ENCODE data around the gene PRPSAP1.

The PRPSAP1 gene

GRCh38 chr17:76277300-76278267 lies 76.1 kb downstream of the PRPSAP1 start (continued):
- no peak for TF ChIP-seq ZNF214 (tag by site-specific recombination; IDR thresholded peaks at IDR 0.05; ENCODE audit: borderline replicate concordance)
- TF ChIP-seq FEZF1 (tag by site-specific recombination; IDR thresholded peaks at IDR 0.05) = no peak
- 0 out of 2 replicates have a peak, but pooled peaks have one; percentile 60 for TF ChIP-seq ZNF169 (tag by site-specific recombination; IDR thresholded peaks at IDR 0.05)
- TF ChIP-seq ZNF223 (tag by site-specific recombination; IDR thresholded peaks at IDR 0.05) = no peak
- no peak for TF ChIP-seq ZNF324 (tag by site-specific recombination; IDR thresholded peaks at IDR 0.05)
- TF ChIP-seq, protein P1, sequence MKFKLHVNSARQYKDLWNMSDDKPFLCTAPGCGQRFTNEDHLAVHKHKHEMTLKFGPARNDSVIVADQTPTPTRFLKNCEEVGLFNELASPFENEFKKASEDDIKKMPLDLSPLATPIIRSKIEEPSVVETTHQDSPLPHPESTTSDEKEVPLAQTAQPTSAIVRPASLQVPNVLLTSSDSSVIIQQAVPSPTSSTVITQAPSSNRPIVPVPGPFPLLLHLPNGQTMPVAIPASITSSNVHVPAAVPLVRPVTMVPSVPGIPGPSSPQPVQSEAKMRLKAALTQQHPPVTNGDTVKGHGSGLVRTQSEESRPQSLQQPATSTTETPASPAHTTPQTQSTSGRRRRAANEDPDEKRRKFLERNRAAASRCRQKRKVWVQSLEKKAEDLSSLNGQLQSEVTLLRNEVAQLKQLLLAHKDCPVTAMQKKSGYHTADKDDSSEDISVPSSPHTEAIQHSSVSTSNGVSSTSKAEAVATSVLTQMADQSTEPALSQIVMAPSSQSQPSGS (tag by site-specific recombination; IDR thresholded peaks at IDR 0.05; ENCODE audit: low read depth) = no peak
- no peak for TF ChIP-seq ZNF510 (tag by site-specific recombination; IDR thresholded peaks at IDR 0.05; ENCODE audit: insufficient replicate concordance)
- no peak for TF ChIP-seq ZNF660 (tag by site-specific recombination; IDR thresholded peaks at IDR 0.05)
- TF ChIP-seq ZNF302 (tag by site-specific recombination; IDR thresholded peaks at IDR 0.05; ENCODE audit: low read depth) = no peak
- TF ChIP-seq, protein P2, sequence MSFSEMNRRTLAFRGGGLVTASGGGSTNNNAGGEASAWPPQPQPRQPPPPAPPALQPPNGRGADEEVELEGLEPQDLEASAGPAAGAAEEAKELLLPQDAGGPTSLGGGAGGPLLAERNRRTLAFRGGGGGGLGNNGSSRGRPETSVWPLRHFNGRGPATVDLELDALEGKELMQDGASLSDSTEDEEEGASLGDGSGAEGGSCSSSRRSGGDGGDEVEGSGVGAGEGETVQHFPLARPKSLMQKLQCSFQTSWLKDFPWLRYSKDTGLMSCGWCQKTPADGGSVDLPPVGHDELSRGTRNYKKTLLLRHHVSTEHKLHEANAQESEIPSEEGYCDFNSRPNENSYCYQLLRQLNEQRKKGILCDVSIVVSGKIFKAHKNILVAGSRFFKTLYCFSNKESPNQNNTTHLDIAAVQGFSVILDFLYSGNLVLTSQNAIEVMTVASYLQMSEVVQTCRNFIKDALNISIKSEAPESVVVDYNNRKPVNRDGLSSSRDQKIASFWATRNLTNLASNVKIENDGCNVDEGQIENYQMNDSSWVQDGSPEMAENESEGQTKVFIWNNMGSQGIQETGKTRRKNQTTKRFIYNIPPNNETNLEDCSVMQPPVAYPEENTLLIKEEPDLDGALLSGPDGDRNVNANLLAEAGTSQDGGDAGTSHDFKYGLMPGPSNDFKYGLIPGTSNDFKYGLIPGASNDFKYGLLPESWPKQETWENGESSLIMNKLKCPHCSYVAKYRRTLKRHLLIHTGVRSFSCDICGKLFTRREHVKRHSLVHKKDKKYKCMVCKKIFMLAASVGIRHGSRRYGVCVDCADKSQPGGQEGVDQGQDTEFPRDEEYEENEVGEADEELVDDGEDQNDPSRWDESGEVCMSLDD (tag by site-specific recombination; IDR thresholded peaks at IDR 0.05) = no peak; the same call in 1 of the 2 replicates
- peak; percentile 57; the same call in 1 of the 2 replicates for TF ChIP-seq ZNF621 (tag by site-specific recombination; IDR thresholded peaks at IDR 0.05)
- TF ChIP-seq ZSCAN16 (tag by site-specific recombination; IDR thresholded peaks at IDR 0.05) = no peak
- TF ChIP-seq ZNF658 (tag by site-specific recombination; IDR thresholded peaks at IDR 0.05) = 0 out of 2 replicates have a peak, but pooled peaks have one; percentile 41
- peak; percentile 46; the same call in 1 of the 2 replicates for TF ChIP-seq KLF9 (tag by site-specific recombination; IDR thresholded peaks at IDR 0.05; ENCODE audit: low read depth)
- TF ChIP-seq ZNF391 (tag by site-specific recombination; IDR thresholded peaks at IDR 0.05; ENCODE audit: borderline replicate concordance, low read depth) = no peak
- TF ChIP-seq, protein P3, sequence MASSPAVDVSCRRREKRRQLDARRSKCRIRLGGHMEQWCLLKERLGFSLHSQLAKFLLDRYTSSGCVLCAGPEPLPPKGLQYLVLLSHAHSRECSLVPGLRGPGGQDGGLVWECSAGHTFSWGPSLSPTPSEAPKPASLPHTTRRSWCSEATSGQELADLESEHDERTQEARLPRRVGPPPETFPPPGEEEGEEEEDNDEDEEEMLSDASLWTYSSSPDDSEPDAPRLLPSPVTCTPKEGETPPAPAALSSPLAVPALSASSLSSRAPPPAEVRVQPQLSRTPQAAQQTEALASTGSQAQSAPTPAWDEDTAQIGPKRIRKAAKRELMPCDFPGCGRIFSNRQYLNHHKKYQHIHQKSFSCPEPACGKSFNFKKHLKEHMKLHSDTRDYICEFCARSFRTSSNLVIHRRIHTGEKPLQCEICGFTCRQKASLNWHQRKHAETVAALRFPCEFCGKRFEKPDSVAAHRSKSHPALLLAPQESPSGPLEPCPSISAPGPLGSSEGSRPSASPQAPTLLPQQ (tag by site-specific recombination; IDR thresholded peaks at IDR 0.05) = no peak
- TF ChIP-seq ZBTB17 (tag by site-specific recombination; IDR thresholded peaks at IDR 0.05) = no peak

- POLR2A ChIA-PET = no interaction called here
- Histone ChIP-seq H3K4me1 (ENCODE audit: control insufficient read depth, insufficient read depth, low read length) (no peaks in the 10 kb centered on the region), H3K27ac (ENCODE audit: extremely low read depth, low read depth, low read length) (no peak overlapping the region)
- TF ChIP-seq ZSCAN16 (tag by site-specific recombination; IDR thresholded peaks at IDR 0.05) (no peak), ZFP69B (tag by site-specific recombination; IDR thresholded peaks at IDR 0.05) (0 out of 2 replicates have a peak, but pooled peaks have one; percentile 40), ZBTB6 (tag by site-specific recombination; IDR thresholded peaks at IDR 0.05) (0 out of 2 replicates have a peak, but pooled peaks have one; percentile 37), ZEB2 (tag by site-specific recombination; IDR thresholded peaks at IDR 0.05) (no peak), ZNF585B (tag by site-specific recombination; IDR thresholded peaks at IDR 0.05) (peak; percentile 14; the same call in 1 of the 2 replicates)
- TF ChIP-seq, protein P3 (tag by site-specific recombination; IDR thresholded peaks at IDR 0.05) = peak; percentile 62
- TF ChIP-seq, protein P2 (tag by site-specific recombination; IDR thresholded peaks at IDR 0.05) = no peak
These were observed 77.0 kb downstream of the PRPSAP1 start for GRCh38 chr17:76276461-76277299.

More at GRCh38 chr17:76276461-76277299, 77.0 kb downstream of the PRPSAP1 start:
- H3K4me3 ChIP-seq (ENCODE audit: low read depth, low read length) = no peak overlapping the region
- CTCF ChIA-PET = no interaction called here
- H3K9me3 ChIP-seq (ENCODE audit: control insufficient read depth, insufficient read depth, low read depth, low read length) = no peaks in the 10 kb centered on the region
- H3K36me3 ChIP-seq (ENCODE audit: control insufficient read depth in 2 of 2, insufficient read depth in 1 of 2, low read length in 2 of 2) = peaks cover 0 to 5% of the 10 kb centered on the region in 2 experiments; a peak in 1 of 3 replicates

Data from HEK293 (cell line).